Sigmoid colon (tissue), 7 donors: ENCODE results near the gene DNAJC24. TPM values are rescaled to one million over a fixed set of nuclear protein-coding genes. Genes with fewer than 3 reads are reported as not detected.

Source experiments
- DNase-seq: peaks from one replicate; pipeline ENCODE4 v3.0.0-alpha.2; 2019
- H3K27ac ChIP-seq, 4 donors: fragments of 200-600 bp; sonication (generic); one replicate each; pipeline ENCODE4 v1.5.1; 2016 to 2019; ENCODE audit warnings: mild to moderate bottlenecking in 1 of 4
- H3K27me3 ChIP-seq, 3 donors: fragments of 200-600 bp; sonication (generic); one replicate each; pipeline ENCODE4 v1.5.1; 2019; ENCODE audit warnings: mild to moderate bottlenecking in 1 of 3
- H3K36me3 ChIP-seq, 4 donors: fragments of 200-600 bp; sonication (generic); one replicate each; pipeline ENCODE4 v1.5.1; 2016 to 2019
- H3K4me1 ChIP-seq, 4 donors: fragments of 200-600 bp; sonication (generic); one replicate each; pipeline ENCODE4 v1.5.1; 2017 to 2019
- H3K4me3 ChIP-seq, 4 donors: fragments of 200-600 bp; sonication (generic); one replicate each; pipeline ENCODE4 v1.5.1; 2017 to 2019; ENCODE audit warnings: mild to moderate bottlenecking in 2 of 4, moderate library complexity in 1 of 4
- H3K9me3 ChIP-seq, 4 donors: fragments of 200-600 bp in 3 of 4; sonication (generic) in 3 of 4; one replicate each; pipeline versions ENCODE4 v1.5.1 to v1.6.1; 2013 to 2019
- CTCF ChIP-seq, 4 experiments: fragments of 450-650 bp in 3 of 4; fragments of 200-600 bp in 1 of 4; IDR thresholded peaks; one replicate each; pipeline ENCODE4 v1.5.1; 2016 to 2019; ENCODE audit warnings: antibody characterized with exemption in 4 of 4, mild to moderate bottlenecking in 3 of 4, moderate library complexity in 2 of 4
- EP300 ChIP-seq, 4 donors: sonication (generic); formaldehyde crosslinking; IDR thresholded peaks; one replicate each; pipeline ENCODE4 v1.6.1; 2017; ENCODE audit warnings: antibody characterized with exemption in 4 of 4
- POLR2A ChIP-seq, 2 donors: fragments of 450-650 bp; IDR thresholded peaks; one replicate each; pipeline ENCODE4 v1.6.1; 2016; ENCODE audit warnings: antibody characterized with exemption in 2 of 2, mild to moderate bottlenecking in 2 of 2, moderate library complexity in 2 of 2
- POLR2AphosphoS5 ChIP-seq, 4 donors: sonication (generic); formaldehyde crosslinking; IDR thresholded peaks; one replicate each; pipeline ENCODE4 v1.6.1; 2017; ENCODE audit warnings: antibody characterized with exemption in 4 of 4
- WGBS, 2 donors: extraction: QIAGEN DNeasy Blood & Tissue Kit; methylation state at CpG; one replicate each; pipeline ENCODE4 v1.1.7; 2013; 5-methylcytosine and 5-hydroxymethylcytosine counted together
- intact Hi-C: fragments of 100-400 bp; cut with DNase I; formaldehyde crosslinking; loops from one replicate; pipeline ENCODE4 v1.15.1; 2023
- polyA plus RNA-seq, 3 donors: library from polyadenylated mRNA; stranded (reverse); fragments of 200-250 nt; gene quantifications; one replicate each; pipeline ENCODE4 v1.2.3, GENCODE V29; 2013
- total RNA-seq, 4 donors: library from RNA; depleted of rRNA; stranded (reverse); fragments of >200 nt; gene quantifications; one replicate each; pipeline ENCODE4 v1.1.0, GENCODE V29; 2016
- donor health status: healthy with polysubstance abuse.
- donor health status: Bipolar disorder and iron deficiency.
- donor health status: healthy.

Gene DNAJC24
- total and polyA plus RNA-seq, 7 donors, result 4.4 to 24.6 (median 15.8) TPM

- Histone ChIP-seq H3K27ac (no peak overlapping the region), H3K27me3 (no peaks in the 10 kb centered on the region), H3K4me3 (no peak overlapping the region), H3K9me3 (no peaks in the 10 kb centered on the region), H3K36me3 (no peaks in the 10 kb centered on the region), H3K4me1 (no peaks in the 10 kb centered on the region)
- DNase-seq, result no peak
- WGBS, 2 donors, result 83 to 92% methylated on average over 1 of the region's 1 CpG
- intact Hi-C loops, result no loop called here
- TF ChIP-seq POLR2AphosphoS5 (IDR thresholded peaks at IDR 0.05) (no peak), POLR2A (IDR thresholded peaks at IDR 0.05) (no peak), CTCF (IDR thresholded peaks at IDR 0.05) (no peak), EP300 (IDR thresholded peaks at IDR 0.05) (no peak)
These were observed 13.5 kb downstream of the DNAJC24 start for GRCh38 chr11:31383116-31383515.

- Histone ChIP-seq H3K27me3 (no peaks in the 10 kb centered on the region), H3K4me1 (no peaks in the 10 kb centered on the region)
- TF ChIP-seq POLR2A (IDR thresholded peaks at IDR 0.05), result no peak
- TF ChIP-seq EP300 (IDR thresholded peaks at IDR 0.05), result no peak
- no peak for TF ChIP-seq POLR2AphosphoS5 (IDR thresholded peaks at IDR 0.05)
- no peak for TF ChIP-seq CTCF (IDR thresholded peaks at IDR 0.05)
These were observed 17.7 kb downstream of the DNAJC24 start for GRCh38 chr11:31387379-31387778.

DNA sequence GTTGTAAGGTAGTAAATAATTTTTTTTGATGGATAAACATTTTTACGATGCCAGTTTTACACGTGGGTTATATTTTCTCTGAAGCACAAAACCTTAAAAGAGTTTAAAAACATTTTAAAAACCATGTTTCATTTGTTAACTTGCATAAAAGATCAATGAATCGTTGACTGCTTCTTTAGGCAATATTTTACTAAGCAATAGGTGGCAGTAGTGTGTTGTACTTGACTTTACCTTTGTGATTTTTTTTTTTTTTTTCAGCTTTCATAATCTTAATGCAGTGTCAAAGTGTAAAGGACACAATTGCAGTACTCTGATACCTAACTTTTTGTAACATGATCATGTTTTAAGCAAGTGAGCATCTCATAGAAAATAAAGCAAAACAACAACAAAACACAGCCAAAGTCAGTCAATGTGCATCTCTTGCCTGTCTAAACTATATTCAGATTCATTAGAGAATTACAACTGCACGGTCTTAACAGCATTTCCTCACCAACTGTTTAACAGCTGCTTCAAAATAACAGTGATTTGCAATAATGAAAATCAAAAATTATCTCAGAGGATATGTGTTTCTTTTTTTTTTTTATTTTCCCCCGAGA, 27.7 kb downstream of the DNAJC24 start:
- H3K27ac ChIP-seq, result no peak overlapping the region
- intact Hi-C loops, result no loop called here
- WGBS, 2 donors, result 46 to 55% methylated on average over 5 of the region's 5 CpGs

More at GRCh38 chr11:31387379-31387778, 17.7 kb downstream of the DNAJC24 start:
- no peaks in the 10 kb centered on the region for H3K36me3 ChIP-seq
- H3K4me3 ChIP-seq, result no peak overlapping the region
- no peak for DNase-seq
- no peak overlapping the region for H3K27ac ChIP-seq
- intact Hi-C loops, result no loop called here
- 83 to 94% methylated on average over 2 of the region's 2 CpGs for WGBS, 2 donors
- no peaks in the 10 kb centered on the region for H3K9me3 ChIP-seq

GRCh38 chr11:31404614-31405013, 35.0 kb downstream of the DNAJC24 start:
- TF ChIP-seq EP300 (IDR thresholded peaks at IDR 0.05), result no peak
- no peak for TF ChIP-seq CTCF (IDR thresholded peaks at IDR 0.05)
- TF ChIP-seq POLR2A (IDR thresholded peaks at IDR 0.05), result no peak
- TF ChIP-seq POLR2AphosphoS5 (IDR thresholded peaks at IDR 0.05), result no peak
- no peaks in the 10 kb centered on the region for H3K27me3 ChIP-seq

More for the DNA sequence above, 27.7 kb downstream of the DNAJC24 start:
- Histone ChIP-seq H3K27me3 (no peaks in the 10 kb centered on the region), H3K36me3 (no peaks in the 10 kb centered on the region), H3K4me1 (no peaks in the 10 kb centered on the region), H3K4me3 (no peak overlapping the region), H3K9me3 (peaks cover 0 to 6% (median 0%) of the 10 kb centered on the region in 4 donors)
- no peak for DNase-seq
- TF ChIP-seq POLR2A (IDR thresholded peaks at IDR 0.05) (no peak), POLR2AphosphoS5 (IDR thresholded peaks at IDR 0.05) (no peak), EP300 (IDR thresholded peaks at IDR 0.05) (no peak), CTCF (IDR thresholded peaks at IDR 0.05) (peak in 2 of 4 experiments; percentile 23 to 29)

GRCh38 chr11:31408201-31408600, 38.5 kb downstream of the DNAJC24 start:
- DNase-seq, result no peak
- WGBS, 2 donors, result 98% methylated on average over 2 of the region's 2 CpGs
- Histone ChIP-seq H3K4me1 (peaks cover 0 to 6% (median 0%) of the 10 kb centered on the region in 4 donors), H3K36me3 (no peaks in the 10 kb centered on the region), H3K9me3 (no peaks in the 10 kb centered on the region), H3K27me3 (no peaks in the 10 kb centered on the region), H3K27ac (no peak overlapping the region), H3K4me3 (no peak overlapping the region)
- no peak for TF ChIP-seq POLR2A (IDR thresholded peaks at IDR 0.05)
- no peak for TF ChIP-seq EP300 (IDR thresholded peaks at IDR 0.05)
- intact Hi-C loops, result no loop called here

More at GRCh38 chr11:31404614-31405013, 35.0 kb downstream of the DNAJC24 start:
- no peaks in the 10 kb centered on the region for H3K9me3 ChIP-seq
- intact Hi-C loops, result no loop called here
- no peak for DNase-seq
- peaks cover 0 to 6% (median 0%) of the 10 kb centered on the region in 4 donors for H3K4me1 ChIP-seq
- H3K4me3 ChIP-seq, result no peak overlapping the region
- H3K36me3 ChIP-seq, result no peaks in the 10 kb centered on the region
- no peak overlapping the region for H3K27ac ChIP-seq
